Loucy (cell line): ENCODE measurements around the gene FOXA2.

Experiments used
- EZH2phosphoT487 ChIP-seq: fragments of 200-600 bp; IDR thresholded peaks from 2 replicates; pipeline ENCODE4 v1.6.1; 2018; ENCODE audit warnings: antibody characterized with exemption, mild to moderate bottlenecking, moderate library complexity, borderline replicate concordance
- TF ChIP-seq, protein P1 (sequence below): fragments of 200-600 bp; sonication (generic); conservative IDR thresholded peaks from 2 replicates; pipeline ENCODE4 v1.5.1; 2014; ENCODE audit warnings: mild to moderate bottlenecking, antibody characterized with exemption, low read length

DNA sequence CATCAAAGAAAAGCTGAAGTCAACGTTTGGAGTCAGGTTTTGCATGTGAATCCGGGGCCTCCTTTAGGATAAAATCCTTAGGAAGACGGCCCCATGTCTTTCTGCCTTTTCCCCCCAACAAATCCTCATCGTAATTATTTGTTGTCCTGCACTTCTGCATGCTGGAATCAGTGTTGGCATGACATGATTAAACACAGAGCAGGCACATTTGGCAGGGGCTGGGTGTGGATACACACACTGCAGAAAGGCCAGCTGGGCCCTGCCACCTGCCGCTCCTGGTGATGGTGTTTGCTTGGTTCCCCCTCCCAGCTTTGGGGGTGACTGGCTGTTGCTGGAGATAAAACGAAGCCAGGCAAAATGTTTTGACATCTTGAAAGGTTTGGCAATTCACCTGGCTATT is 46.3 kb upstream of the FOXA2 start:
- TF ChIP-seq, protein P1, sequence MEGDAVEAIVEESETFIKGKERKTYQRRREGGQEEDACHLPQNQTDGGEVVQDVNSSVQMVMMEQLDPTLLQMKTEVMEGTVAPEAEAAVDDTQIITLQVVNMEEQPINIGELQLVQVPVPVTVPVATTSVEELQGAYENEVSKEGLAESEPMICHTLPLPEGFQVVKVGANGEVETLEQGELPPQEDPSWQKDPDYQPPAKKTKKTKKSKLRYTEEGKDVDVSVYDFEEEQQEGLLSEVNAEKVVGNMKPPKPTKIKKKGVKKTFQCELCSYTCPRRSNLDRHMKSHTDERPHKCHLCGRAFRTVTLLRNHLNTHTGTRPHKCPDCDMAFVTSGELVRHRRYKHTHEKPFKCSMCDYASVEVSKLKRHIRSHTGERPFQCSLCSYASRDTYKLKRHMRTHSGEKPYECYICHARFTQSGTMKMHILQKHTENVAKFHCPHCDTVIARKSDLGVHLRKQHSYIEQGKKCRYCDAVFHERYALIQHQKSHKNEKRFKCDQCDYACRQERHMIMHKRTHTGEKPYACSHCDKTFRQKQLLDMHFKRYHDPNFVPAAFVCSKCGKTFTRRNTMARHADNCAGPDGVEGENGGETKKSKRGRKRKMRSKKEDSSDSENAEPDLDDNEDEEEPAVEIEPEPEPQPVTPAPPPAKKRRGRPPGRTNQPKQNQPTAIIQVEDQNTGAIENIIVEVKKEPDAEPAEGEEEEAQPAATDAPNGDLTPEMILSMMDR, result no peak
- no peak for TF ChIP-seq EZH2phosphoT487
